Measurements from ENCODE around the gene TULP4. TPM values are rescaled to one million over a fixed set of nuclear protein-coding genes. Genes with fewer than 3 reads are reported as not detected.

The TULP4 gene
- total RNA-seq, 1 donor from 2014 or later = 105 TPM

DNA sequence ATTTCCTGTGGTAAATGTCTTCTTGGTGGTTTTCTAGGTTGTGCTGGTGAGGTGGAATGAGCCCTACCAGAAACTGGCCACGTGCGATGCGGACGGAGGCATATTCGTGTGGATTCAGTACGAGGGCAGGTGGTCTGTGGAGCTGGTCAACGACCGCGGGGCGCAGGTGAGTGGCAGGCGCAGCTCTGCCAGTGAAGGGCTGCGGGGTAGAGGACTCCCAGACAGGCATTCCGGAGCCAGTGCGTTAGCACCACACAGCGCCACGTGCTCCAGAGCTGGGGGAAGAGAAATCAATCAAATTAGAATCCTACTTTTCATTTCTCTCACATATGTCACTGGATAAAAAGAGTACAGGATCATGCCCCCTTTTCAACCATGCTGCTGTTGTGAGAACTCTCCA is 100.8 kb downstream of the TULP4 start:
- Histone ChIP-seq H3K36me3 (ENCODE audit: control insufficient read depth, insufficient read depth, low read length) (no peaks in the 10 kb centered on the region), H3K4me3 (ENCODE audit: low read depth, low read length) (no peak overlapping the region), H3K27me3 (ENCODE audit: control insufficient read depth, insufficient read depth, low read length) (no peaks in the 10 kb centered on the region)
- DNase-seq (ENCODE audit: low read depth) = no peak
- TF ChIP-seq, protein P1, sequence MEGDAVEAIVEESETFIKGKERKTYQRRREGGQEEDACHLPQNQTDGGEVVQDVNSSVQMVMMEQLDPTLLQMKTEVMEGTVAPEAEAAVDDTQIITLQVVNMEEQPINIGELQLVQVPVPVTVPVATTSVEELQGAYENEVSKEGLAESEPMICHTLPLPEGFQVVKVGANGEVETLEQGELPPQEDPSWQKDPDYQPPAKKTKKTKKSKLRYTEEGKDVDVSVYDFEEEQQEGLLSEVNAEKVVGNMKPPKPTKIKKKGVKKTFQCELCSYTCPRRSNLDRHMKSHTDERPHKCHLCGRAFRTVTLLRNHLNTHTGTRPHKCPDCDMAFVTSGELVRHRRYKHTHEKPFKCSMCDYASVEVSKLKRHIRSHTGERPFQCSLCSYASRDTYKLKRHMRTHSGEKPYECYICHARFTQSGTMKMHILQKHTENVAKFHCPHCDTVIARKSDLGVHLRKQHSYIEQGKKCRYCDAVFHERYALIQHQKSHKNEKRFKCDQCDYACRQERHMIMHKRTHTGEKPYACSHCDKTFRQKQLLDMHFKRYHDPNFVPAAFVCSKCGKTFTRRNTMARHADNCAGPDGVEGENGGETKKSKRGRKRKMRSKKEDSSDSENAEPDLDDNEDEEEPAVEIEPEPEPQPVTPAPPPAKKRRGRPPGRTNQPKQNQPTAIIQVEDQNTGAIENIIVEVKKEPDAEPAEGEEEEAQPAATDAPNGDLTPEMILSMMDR (IDR thresholded peaks at IDR 0.05; ENCODE audit: insufficient read depth, low read length, poor library complexity, severe bottlenecking) = no peak

DNA sequence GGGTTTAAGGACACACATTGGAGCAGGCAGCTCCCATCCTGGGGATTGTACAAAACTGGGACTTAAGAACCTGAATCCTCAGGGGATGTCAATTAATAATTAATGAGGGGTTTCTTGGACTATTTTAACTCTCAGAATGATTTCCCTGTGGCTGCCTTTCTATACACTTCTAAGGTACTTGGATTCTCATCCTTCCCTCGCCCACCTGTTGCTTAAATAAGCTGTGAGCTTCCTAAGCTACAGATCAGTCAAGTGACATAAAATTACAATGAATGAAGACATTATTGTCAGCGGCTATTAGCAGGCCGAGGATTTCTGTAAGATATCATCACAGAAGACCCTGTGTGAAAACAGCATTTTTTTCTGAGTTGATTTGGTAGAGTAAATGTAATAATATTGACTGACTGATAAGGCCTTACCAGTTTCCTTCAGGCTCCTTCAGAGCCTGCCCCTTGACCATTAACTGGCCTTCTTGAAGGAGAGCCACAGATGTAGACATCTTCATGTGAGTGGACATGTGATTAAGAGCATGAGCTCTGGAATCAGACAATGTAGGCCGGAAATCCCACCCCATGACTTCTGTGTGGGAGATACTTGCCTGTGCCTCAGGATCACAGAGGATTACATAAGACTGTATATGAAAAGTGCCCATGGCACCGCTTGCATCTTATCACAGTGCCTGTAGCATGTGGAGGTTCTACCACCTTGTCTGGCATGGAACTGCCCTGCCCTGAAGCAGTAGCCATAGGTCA is 101.7 kb downstream of the TULP4 start:
- H3K27me3 ChIP-seq (ENCODE audit: control insufficient read depth, insufficient read depth, low read length) = no peaks in the 10 kb centered on the region
- TF ChIP-seq, protein P1 (IDR thresholded peaks at IDR 0.05; ENCODE audit: insufficient read depth, low read length, poor library complexity, severe bottlenecking) = no peak

DNA sequence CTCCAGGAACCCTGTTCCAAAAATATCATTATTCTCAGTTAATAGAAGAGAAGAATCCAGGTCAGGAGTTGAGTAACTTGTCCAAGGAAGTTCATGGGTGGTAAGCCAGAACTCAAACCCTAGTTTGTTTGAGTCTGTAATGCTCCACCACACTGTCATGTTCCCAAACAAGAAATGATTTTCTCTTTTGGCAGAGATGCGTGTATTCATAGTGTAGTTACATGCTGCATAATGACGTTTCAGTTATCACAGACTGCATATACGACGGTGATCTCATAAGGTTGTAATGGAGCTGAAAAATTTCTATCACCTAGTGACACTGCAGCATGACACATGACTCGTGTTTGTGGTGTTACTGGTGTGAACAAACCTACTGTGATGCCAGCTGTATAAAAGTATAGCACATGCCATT is 102.6 kb downstream of the TULP4 start:
- Histone ChIP-seq H3K27me3 (ENCODE audit: control insufficient read depth, insufficient read depth, low read length) (no peaks in the 10 kb centered on the region), H3K4me3 (ENCODE audit: low read depth, low read length) (no peak overlapping the region), H3K36me3 (ENCODE audit: control insufficient read depth, insufficient read depth, low read length) (no peaks in the 10 kb centered on the region)
- DNase-seq (ENCODE audit: low read depth) = no peak
- TF ChIP-seq, protein P1 (IDR thresholded peaks at IDR 0.05; ENCODE audit: insufficient read depth, low read length, poor library complexity, severe bottlenecking) = no peak

More for the DNA sequence above, 101.7 kb downstream of the TULP4 start:
- Histone ChIP-seq H3K36me3 (ENCODE audit: control insufficient read depth, insufficient read depth, low read length) (no peaks in the 10 kb centered on the region), H3K4me3 (ENCODE audit: low read depth, low read length) (no peak overlapping the region)
- no peak for DNase-seq (ENCODE audit: low read depth)

DNA sequence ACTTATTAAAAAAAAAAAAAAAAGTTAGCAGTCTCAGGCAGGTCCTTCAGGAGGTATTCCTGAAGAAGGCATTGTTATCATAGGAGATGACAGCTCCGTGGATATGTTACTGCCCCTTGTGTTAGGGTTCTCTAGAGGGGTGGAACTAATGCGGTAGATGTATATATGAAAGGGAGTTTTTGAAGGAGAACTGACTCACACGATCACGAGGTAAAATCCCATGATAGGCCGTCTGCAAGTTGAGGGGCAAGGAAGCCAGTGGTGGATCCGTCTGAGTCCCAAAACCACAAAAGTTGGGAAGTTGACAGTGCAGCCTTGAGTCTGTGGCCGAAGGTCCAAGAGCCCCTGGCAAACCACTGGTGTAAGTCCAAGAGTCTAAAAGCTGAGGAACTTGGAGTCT is 103.4 kb downstream of the TULP4 start:
- H3K4me3 ChIP-seq (ENCODE audit: low read depth, low read length) = no peak overlapping the region
- DNase-seq (ENCODE audit: low read depth) = no peak
- H3K36me3 ChIP-seq (ENCODE audit: control insufficient read depth, insufficient read depth, low read length) = no peaks in the 10 kb centered on the region
- no peaks in the 10 kb centered on the region for H3K27me3 ChIP-seq (ENCODE audit: control insufficient read depth, insufficient read depth, low read length)
- TF ChIP-seq, protein P1 (IDR thresholded peaks at IDR 0.05; ENCODE audit: insufficient read depth, low read length, poor library complexity, severe bottlenecking) = no peak

DNA sequence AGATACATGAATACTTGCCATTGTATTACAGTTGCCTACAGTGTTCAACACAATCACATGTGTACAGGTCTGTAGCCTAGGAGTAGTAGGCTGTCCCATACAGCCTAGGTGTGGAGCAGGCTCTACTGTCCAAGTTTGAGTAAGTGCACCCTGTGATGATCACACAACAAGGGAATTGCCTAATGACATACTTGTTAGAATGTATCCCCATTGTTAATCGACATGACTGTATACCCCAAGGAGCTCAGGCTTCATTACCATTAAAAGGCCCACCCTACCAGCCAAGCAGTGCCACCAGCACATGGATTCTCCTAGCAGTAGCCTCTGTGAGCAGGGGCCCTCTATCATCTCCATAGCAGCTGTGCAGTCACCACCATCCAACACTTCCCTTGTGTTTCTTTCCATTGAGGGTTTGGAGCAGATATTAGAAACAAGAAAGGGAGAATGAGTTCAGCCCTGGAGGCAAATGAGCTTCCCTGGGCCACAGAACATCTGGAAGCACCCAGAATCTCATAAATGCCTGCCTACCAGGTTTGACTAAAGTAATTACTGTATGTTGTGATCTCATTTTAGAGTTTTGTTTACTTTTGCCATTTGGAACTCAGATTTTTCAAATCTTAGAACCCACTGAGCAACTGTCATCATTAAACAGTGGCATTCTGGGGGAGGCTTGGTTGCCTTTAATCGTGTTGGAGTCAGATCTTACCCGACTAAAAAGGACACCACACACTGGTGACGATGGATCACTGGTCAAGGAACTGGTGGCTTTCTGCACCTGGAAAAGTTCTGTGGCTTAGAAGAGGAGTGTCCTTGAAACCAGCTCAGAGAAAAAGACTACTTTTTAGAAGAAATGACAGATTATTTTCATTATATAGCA is 104.9 kb downstream of the TULP4 start:
- H3K27me3 ChIP-seq (ENCODE audit: control insufficient read depth, insufficient read depth, low read length) = no peaks in the 10 kb centered on the region
- no peak overlapping the region for H3K4me3 ChIP-seq (ENCODE audit: low read depth, low read length)
- TF ChIP-seq, protein P1 (IDR thresholded peaks at IDR 0.05; ENCODE audit: insufficient read depth, low read length, poor library complexity, severe bottlenecking) = no peak
- no peaks in the 10 kb centered on the region for H3K36me3 ChIP-seq (ENCODE audit: control insufficient read depth, insufficient read depth, low read length)
- DNase-seq (ENCODE audit: low read depth) = no peak

Data from kidney epithelial cell (primary cell).